WTC11 (cell line): ENCODE results near the gene PMEPA1. TPM values are rescaled to one million over a fixed set of nuclear protein-coding genes. Genes with fewer than 3 reads are reported as not detected.

ENCODE experiments used
- ATAC-seq: fragments of 200-7000 bp; cut with Tn5 transposase; 2 replicates; pipeline ENCODE4 v1.10.0; 2021; ENCODE audit warnings: mild to moderate bottlenecking, moderate library complexity
- CTCF ChIA-PET: fragments of 300-600 bp; sonication (Branson Sonifier 250); formaldehyde crosslinking; loops from one replicate; lab custom pipeline; 2021; ENCODE audit warnings: antibody characterized with exemption; lab: Charles Lee
- POLR2A ChIA-PET: fragments of 350-600 bp; sonication (Branson Sonifier 250); formaldehyde crosslinking; loops from one replicate; lab custom pipeline; 2021; ENCODE audit warnings: antibody characterized with exemption; lab: Charles Lee
- DNase-seq: peaks from one replicate; pipeline ENCODE4 v3.0.0; 2021; ENCODE audit warnings: low spot score
- H3K27ac Mint-ChIP-seq: 2 replicates; pipeline ENCODE4 v1.8.0; 2021; ENCODE audit warnings: mixed read lengths
- H3K27me3 Mint-ChIP-seq: 2 replicates; pipeline ENCODE4 v1.8.0; 2021; ENCODE audit warnings: low read depth, mild to moderate bottlenecking, moderate library complexity, mixed read lengths
- H3K36me3 Mint-ChIP-seq: 2 replicates; pipeline ENCODE4 v1.8.0; 2021; ENCODE audit warnings: mixed read lengths
- H3K4me1 Mint-ChIP-seq: 2 replicates; pipeline ENCODE4 v1.8.0; 2022; ENCODE audit warnings: mixed read lengths
- H3K4me3 Mint-ChIP-seq: 2 replicates; pipeline ENCODE4 v1.8.0; 2021; ENCODE audit warnings: mild to moderate bottlenecking, moderate library complexity, mixed read lengths
- H3K9me3 Mint-ChIP-seq: 2 replicates; pipeline ENCODE4 v1.8.0; 2021; ENCODE audit warnings: mixed read lengths
- ELF4 ChIP-seq: sonication (generic); formaldehyde crosslinking; IDR thresholded peaks from 2 replicates; pipeline ENCODE4 v1.8.1; 2022; ENCODE audit warnings: low read depth, mild to moderate bottlenecking, moderate library complexity, missing genetic modification reagents
- FOXJ3 ChIP-seq: sonication (generic); formaldehyde crosslinking; IDR thresholded peaks from 2 replicates; pipeline ENCODE4 v1.9.0; 2021; ENCODE audit warnings: missing genetic modification reagents, mild to moderate bottlenecking, borderline replicate concordance
- FOXK1 ChIP-seq: sonication (generic); formaldehyde crosslinking; IDR thresholded peaks from 2 replicates; pipeline ENCODE4 v1.8.0; 2022; ENCODE audit warnings: mild to moderate bottlenecking, moderate library complexity, missing genetic modification reagents
- FOXP1 ChIP-seq: sonication (generic); formaldehyde crosslinking; IDR thresholded peaks from 2 replicates; pipeline ENCODE4 v1.8.0; 2022; ENCODE audit warnings: missing genetic modification reagents, mild to moderate bottlenecking, moderate library complexity, borderline replicate concordance
- GTF2I ChIP-seq: fragments of 250-450 bp; sonication (Bioruptor Pico); conservative IDR thresholded peaks from 2 replicates; pipeline ENCODE4 v1.4.0; 2021; ENCODE audit warnings: mild to moderate bottlenecking
- IRF2 ChIP-seq: sonication (generic); formaldehyde crosslinking; IDR thresholded peaks from 2 replicates; pipeline ENCODE4 v1.8.0; 2022; ENCODE audit warnings: low read depth, missing genetic modification reagents, borderline replicate concordance
- NFATC4 ChIP-seq: fragments of 250-450 bp; sonication (Bioruptor Pico); IDR thresholded peaks from 2 replicates; pipeline ENCODE4 v1.9.0; 2021; ENCODE audit warnings: mild to moderate bottlenecking
- NFE2L1 ChIP-seq: sonication (generic); formaldehyde crosslinking; IDR thresholded peaks from 2 replicates; pipeline ENCODE4 v1.8.1; 2023; ENCODE audit warnings: missing genetic modification reagents
- NR1H2 ChIP-seq: sonication (generic); formaldehyde crosslinking; IDR thresholded peaks from 2 replicates; pipeline ENCODE4 v1.9.0; 2021; ENCODE audit warnings: mild to moderate bottlenecking, moderate library complexity, missing genetic modification reagents
- SMAD4 ChIP-seq: sonication (generic); formaldehyde crosslinking; IDR thresholded peaks from 2 replicates; pipeline ENCODE4 v1.8.0; 2022; ENCODE audit warnings: mild to moderate bottlenecking, missing genetic modification reagents
- TEAD4 ChIP-seq: sonication (generic); formaldehyde crosslinking; IDR thresholded peaks from 2 replicates; pipeline ENCODE4 v1.8.0; 2022; ENCODE audit warnings: mild to moderate bottlenecking, missing genetic modification reagents
- ZNF121 ChIP-seq: sonication (generic); formaldehyde crosslinking; IDR thresholded peaks from 2 replicates; pipeline ENCODE4 v1.8.0; 2023; ENCODE audit warnings: missing genetic modification reagents
- ZNF232 ChIP-seq: sonication (generic); formaldehyde crosslinking; IDR thresholded peaks from 2 replicates; pipeline ENCODE4 v1.8.0; 2022; ENCODE audit warnings: mild to moderate bottlenecking, missing genetic modification reagents
- ZNF671 ChIP-seq: fragments of 250-450 bp; sonication (Bioruptor Pico); IDR thresholded peaks from 2 replicates; pipeline ENCODE4 v1.8.0; 2021; ENCODE audit warnings: mild to moderate bottlenecking
- total RNA-seq: library from RNA; stranded (reverse); gene quantifications from 3 replicates; pipeline ENCODE4 v1.2.3, GENCODE V29; 2021
- TF ChIP-seq, protein P1 (sequence below): sonication (generic); formaldehyde crosslinking; IDR thresholded peaks from 2 replicates; pipeline ENCODE4 v1.8.1; 2022; ENCODE audit warnings: missing genetic modification reagents, borderline replicate concordance
- TF ChIP-seq, protein P2 (sequence below): sonication (generic); formaldehyde crosslinking; IDR thresholded peaks from 2 replicates; pipeline ENCODE4 v1.8.1; 2023; ENCODE audit warnings: mild to moderate bottlenecking, missing genetic modification reagents
- TF ChIP-seq, protein P3 (sequence below): fragments of 200-600 bp; IDR thresholded peaks from 2 replicates; pipeline ENCODE4 v1.8.0; 2022; ENCODE audit warnings: antibody characterized with exemption
- TF ChIP-seq, protein P4 (sequence below): fragments of 250-450 bp; sonication (Bioruptor Pico); IDR thresholded peaks from 2 replicates; pipeline ENCODE4 v1.9.0; 2021; ENCODE audit warnings: mild to moderate bottlenecking
- TF ChIP-seq, protein P5 (sequence below): fragments of 250-450 bp; sonication (Bioruptor Pico); IDR thresholded peaks from 2 replicates; pipeline ENCODE4 v1.8.0; 2021; ENCODE audit warnings: mild to moderate bottlenecking
- TF ChIP-seq, protein P6 (sequence below): sonication (generic); formaldehyde crosslinking; IDR thresholded peaks from 2 replicates; pipeline ENCODE4 v1.8.0; 2022; ENCODE audit warnings: mild to moderate bottlenecking, missing genetic modification reagents
- TF ChIP-seq, protein P7 (sequence below): sonication (generic); formaldehyde crosslinking; IDR thresholded peaks from 2 replicates; pipeline ENCODE4 v1.8.1; 2023; ENCODE audit warnings: mild to moderate bottlenecking, moderate library complexity, missing genetic modification reagents

Gene PMEPA1
- total RNA-seq, 1 experiment from 2014 or later = 40.6 TPM

DNA sequence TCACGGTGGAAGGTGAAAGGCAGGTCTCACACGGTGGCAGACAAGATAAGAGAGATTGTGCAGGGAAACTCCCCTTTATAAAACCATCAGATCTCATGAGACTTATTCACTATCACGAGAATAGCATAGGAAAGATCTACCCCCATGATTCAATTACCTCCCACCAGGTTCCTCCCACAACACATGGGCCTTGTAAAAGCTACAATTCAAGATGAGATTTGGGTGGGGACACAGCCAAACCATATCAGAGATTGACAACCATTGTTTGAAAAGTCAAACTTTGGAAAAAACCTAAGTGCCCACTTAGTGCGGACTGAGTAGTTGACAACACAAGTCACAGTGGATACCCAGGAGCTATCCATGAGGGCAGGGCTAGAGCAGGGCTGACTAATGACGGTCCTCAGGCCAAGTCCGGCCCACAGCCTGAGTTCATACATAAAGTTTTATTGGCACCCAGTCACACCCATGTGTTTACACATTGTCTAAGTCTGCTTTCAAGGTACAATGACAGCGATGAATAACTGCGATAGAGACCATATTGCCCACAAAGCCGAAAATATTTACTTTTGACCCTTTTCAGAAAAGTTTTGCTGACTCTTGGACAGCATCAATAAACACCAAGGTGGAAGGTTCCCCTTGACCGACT, 33.8 kb upstream of the PMEPA1 start:
- ATAC-seq (no peak), DNase-seq (no peak)
- H3K27ac Mint-ChIP-seq = no peak overlapping the region
- H3K36me3 Mint-ChIP-seq = no peaks in the 10 kb centered on the region
- no peaks in the 10 kb centered on the region; the same call in 1 of the 2 replicates for H3K27me3 Mint-ChIP-seq
- H3K4me1 Mint-ChIP-seq = peaks cover 23% of the 10 kb centered on the region
- ChIA-PET CTCF (no interaction called here), POLR2A (no interaction called here)
- TF ChIP-seq, protein P1, sequence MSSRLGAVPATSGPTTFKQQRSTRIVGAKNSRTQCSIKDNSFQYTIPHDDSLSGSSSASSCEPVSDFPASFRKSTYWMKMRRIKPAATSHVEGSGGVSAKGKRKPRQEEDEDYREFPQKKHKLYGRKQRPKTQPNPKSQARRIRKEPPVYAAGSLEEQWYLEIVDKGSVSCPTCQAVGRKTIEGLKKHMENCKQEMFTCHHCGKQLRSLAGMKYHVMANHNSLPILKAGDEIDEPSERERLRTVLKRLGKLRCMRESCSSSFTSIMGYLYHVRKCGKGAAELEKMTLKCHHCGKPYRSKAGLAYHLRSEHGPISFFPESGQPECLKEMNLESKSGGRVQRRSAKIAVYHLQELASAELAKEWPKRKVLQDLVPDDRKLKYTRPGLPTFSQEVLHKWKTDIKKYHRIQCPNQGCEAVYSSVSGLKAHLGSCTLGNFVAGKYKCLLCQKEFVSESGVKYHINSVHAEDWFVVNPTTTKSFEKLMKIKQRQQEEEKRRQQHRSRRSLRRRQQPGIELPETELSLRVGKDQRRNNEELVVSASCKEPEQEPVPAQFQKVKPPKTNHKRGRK = no peak
- TF ChIP-seq NR1H2 (CRISPR knock-in tag) (no peak), NFE2L1 (CRISPR knock-in tag) (no peak), IRF2 (CRISPR knock-in tag) (no peak), FOXK1 (CRISPR knock-in tag) (no peak), FOXJ3 (CRISPR knock-in tag) (no peak), ELF4 (CRISPR knock-in tag) (no peak), FOXP1 (CRISPR knock-in tag) (no peak)
- TF ChIP-seq, protein P2, sequence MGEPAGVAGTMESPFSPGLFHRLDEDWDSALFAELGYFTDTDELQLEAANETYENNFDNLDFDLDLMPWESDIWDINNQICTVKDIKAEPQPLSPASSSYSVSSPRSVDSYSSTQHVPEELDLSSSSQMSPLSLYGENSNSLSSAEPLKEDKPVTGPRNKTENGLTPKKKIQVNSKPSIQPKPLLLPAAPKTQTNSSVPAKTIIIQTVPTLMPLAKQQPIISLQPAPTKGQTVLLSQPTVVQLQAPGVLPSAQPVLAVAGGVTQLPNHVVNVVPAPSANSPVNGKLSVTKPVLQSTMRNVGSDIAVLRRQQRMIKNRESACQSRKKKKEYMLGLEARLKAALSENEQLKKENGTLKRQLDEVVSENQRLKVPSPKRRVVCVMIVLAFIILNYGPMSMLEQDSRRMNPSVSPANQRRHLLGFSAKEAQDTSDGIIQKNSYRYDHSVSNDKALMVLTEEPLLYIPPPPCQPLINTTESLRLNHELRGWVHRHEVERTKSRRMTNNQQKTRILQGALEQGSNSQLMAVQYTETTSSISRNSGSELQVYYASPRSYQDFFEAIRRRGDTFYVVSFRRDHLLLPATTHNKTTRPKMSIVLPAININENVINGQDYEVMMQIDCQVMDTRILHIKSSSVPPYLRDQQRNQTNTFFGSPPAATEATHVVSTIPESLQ (CRISPR knock-in tag) = no peak
- H3K9me3 Mint-ChIP-seq = no peaks in the 10 kb centered on the region
- no peak overlapping the region for H3K4me3 Mint-ChIP-seq

DNA sequence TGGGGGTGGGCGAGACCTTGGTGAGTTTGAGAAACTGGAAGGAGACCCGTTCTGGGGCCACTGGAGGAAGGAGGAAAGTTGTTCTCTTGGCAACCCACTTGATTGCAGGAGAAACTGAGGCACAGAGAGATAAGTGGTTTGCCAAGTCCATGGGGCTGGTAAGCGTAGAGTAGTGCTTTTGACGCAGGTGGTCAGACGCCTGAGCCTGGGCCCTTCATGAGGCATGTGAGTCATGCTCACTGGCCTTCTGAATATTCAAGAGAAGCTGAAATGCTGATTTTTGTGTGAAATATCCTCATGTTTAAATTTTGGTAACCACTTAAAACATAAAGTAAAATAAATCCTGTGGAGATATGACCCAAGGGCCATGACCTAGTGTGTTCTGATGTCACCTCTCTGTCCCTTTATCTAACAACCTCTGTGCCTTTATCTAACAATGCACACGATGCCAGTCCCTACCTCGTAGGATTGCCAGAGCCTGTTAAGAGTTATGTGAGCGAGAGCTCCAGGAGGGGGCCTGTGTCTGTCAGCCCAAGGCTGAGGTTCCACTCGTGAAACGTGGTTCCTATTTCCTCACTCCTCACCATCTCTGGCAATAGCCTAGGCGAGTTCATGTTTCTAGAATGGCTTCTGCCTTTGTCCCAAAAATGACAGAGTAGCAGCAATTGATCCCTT, 32.8 kb upstream of the PMEPA1 start:
- CTCF ChIA-PET = no interaction called here
- Mint-ChIP-seq H3K4me1 (peaks cover 14% of the 10 kb centered on the region), H3K4me3 (no peak overlapping the region), H3K36me3 (no peaks in the 10 kb centered on the region), H3K27ac (no peak overlapping the region), H3K9me3 (no peaks in the 10 kb centered on the region), H3K27me3 (no peaks in the 10 kb centered on the region; the same call in 1 of the 2 replicates)
- TF ChIP-seq, protein P3, sequence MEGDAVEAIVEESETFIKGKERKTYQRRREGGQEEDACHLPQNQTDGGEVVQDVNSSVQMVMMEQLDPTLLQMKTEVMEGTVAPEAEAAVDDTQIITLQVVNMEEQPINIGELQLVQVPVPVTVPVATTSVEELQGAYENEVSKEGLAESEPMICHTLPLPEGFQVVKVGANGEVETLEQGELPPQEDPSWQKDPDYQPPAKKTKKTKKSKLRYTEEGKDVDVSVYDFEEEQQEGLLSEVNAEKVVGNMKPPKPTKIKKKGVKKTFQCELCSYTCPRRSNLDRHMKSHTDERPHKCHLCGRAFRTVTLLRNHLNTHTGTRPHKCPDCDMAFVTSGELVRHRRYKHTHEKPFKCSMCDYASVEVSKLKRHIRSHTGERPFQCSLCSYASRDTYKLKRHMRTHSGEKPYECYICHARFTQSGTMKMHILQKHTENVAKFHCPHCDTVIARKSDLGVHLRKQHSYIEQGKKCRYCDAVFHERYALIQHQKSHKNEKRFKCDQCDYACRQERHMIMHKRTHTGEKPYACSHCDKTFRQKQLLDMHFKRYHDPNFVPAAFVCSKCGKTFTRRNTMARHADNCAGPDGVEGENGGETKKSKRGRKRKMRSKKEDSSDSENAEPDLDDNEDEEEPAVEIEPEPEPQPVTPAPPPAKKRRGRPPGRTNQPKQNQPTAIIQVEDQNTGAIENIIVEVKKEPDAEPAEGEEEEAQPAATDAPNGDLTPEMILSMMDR = no peak
- TF ChIP-seq NFATC4 (CRISPR knock-in tag) (no peak), ZNF232 (no peak), GTF2I (CRISPR knock-in tag) (no peak), ZNF121 (no peak), TEAD4 (CRISPR knock-in tag) (no peak), ZNF671 (CRISPR knock-in tag) (no peak), SMAD4 (no peak), NFE2L1 (CRISPR knock-in tag) (no peak)
- TF ChIP-seq, protein P4, sequence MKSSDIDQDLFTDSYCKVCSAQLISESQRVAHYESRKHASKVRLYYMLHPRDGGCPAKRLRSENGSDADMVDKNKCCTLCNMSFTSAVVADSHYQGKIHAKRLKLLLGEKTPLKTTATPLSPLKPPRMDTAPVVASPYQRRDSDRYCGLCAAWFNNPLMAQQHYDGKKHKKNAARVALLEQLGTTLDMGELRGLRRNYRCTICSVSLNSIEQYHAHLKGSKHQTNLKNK = no peak
- TF ChIP-seq, protein P5, sequence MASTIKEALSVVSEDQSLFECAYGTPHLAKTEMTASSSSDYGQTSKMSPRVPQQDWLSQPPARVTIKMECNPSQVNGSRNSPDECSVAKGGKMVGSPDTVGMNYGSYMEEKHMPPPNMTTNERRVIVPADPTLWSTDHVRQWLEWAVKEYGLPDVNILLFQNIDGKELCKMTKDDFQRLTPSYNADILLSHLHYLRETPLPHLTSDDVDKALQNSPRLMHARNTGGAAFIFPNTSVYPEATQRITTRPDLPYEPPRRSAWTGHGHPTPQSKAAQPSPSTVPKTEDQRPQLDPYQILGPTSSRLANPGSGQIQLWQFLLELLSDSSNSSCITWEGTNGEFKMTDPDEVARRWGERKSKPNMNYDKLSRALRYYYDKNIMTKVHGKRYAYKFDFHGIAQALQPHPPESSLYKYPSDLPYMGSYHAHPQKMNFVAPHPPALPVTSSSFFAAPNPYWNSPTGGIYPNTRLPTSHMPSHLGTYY (CRISPR knock-in tag) = no peak
- TF ChIP-seq, protein P6, sequence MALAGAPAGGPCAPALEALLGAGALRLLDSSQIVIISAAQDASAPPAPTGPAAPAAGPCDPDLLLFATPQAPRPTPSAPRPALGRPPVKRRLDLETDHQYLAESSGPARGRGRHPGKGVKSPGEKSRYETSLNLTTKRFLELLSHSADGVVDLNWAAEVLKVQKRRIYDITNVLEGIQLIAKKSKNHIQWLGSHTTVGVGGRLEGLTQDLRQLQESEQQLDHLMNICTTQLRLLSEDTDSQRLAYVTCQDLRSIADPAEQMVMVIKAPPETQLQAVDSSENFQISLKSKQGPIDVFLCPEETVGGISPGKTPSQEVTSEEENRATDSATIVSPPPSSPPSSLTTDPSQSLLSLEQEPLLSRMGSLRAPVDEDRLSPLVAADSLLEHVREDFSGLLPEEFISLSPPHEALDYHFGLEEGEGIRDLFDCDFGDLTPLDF (CRISPR knock-in tag) = no peak
- TF ChIP-seq, protein P2 (CRISPR knock-in tag) = no peak
- TF ChIP-seq, protein P7, sequence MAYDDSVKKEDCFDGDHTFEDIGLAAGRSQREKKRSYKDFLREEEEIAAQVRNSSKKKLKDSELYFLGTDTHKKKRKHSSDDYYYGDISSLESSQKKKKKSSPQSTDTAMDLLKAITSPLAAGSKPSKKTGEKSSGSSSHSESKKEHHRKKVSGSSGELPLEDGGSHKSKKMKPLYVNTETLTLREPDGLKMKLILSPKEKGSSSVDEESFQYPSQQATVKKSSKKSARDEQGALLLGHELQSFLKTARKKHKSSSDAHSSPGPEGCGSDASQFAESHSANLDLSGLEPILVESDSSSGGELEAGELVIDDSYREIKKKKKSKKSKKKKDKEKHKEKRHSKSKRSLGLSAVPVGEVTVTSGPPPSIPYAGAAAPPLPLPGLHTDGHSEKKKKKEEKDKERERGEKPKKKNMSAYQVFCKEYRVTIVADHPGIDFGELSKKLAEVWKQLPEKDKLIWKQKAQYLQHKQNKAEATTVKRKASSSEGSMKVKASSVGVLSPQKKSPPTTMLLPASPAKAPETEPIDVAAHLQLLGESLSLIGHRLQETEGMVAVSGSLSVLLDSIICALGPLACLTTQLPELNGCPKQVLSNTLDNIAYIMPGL (CRISPR knock-in tag) = no peak
- ATAC-seq (no peak), DNase-seq (no peak)
- POLR2A ChIA-PET = no interaction called here
